Amygdala (tissue), 56 donors: ENCODE results near the gene SLC5A11.

Experiments
- DNase-seq, 56 donors: peaks; one replicate each; lab custom pipeline; 2025; lab: John Stamatoyannopoulos, UW

Gene SLC5A11

GRCh38 chr16:24955975-24956731, 110.4 kb downstream of the SLC5A11 start:
- no peak for DNase-seq

- DNase-seq = no peak
Observed at GRCh38 chr16:24957887-24958286, 112.1 kb downstream of the SLC5A11 start.
